Thyroid gland (tissue), 4 donors: ENCODE data around the gene NUDT1. TPM values are rescaled to one million over a fixed set of nuclear protein-coding genes. Genes with fewer than 3 reads are reported as not detected.

Experiments
- DNase-seq, 2 donors: peaks; one replicate each; pipeline ENCODE4 v3.0.0-alpha.2; 2019
- H3K27ac ChIP-seq, 3 donors: fragments of 200-600 bp; sonication (generic); 1 replicate in 2 of 3; 2 replicates in 1 of 3; pipeline ENCODE4 v1.5.1; 2016 to 2019; ENCODE audit warnings: mild to moderate bottlenecking in 1 of 3, moderate library complexity in 1 of 3
- H3K27me3 ChIP-seq: fragments of 200-600 bp; sonication (generic); one replicate; pipeline ENCODE4 v1.5.1; 2019
- H3K36me3 ChIP-seq, 2 donors: fragments of 200-600 bp; sonication (generic); one replicate each; pipeline ENCODE4 v1.5.1; 2016 to 2019
- H3K4me1 ChIP-seq, 2 donors: fragments of 200-600 bp; sonication (generic); one replicate each; pipeline ENCODE4 v1.5.1; 2017 to 2019
- H3K4me3 ChIP-seq, 3 donors: fragments of 200-600 bp; sonication (generic); replicated peaks in 1 of 3; 1 replicate in 2 of 3; 2 replicates in 1 of 3; pipeline ENCODE4 v1.5.1; 2016; ENCODE audit warnings: mild to moderate bottlenecking in 1 of 3
- H3K9me3 ChIP-seq: fragments of 200-600 bp; sonication (generic); one replicate; pipeline ENCODE4 v1.5.1; 2017
- CTCF ChIP-seq, 6 experiments: fragments of 200-600 bp in 3 of 6; fragments of 450-650 bp in 3 of 6; sonication (generic) in 3 of 6; IDR thresholded peaks; one replicate each; pipeline ENCODE4 v1.5.1; 2016 to 2019; ENCODE audit warnings: antibody characterized with exemption in 6 of 6, mild to moderate bottlenecking in 2 of 6, inconsistent platforms in 1 of 6, moderate library complexity in 1 of 6
- POLR2A ChIP-seq, 2 donors: fragments of 450-650 bp; IDR thresholded peaks; one replicate each; pipeline ENCODE4 v1.6.1; 2017; ENCODE audit warnings: antibody characterized with exemption in 2 of 2, mild to moderate bottlenecking in 2 of 2, moderate library complexity in 1 of 2
- WGBS, 2 donors: methylation state at CpG; one replicate each; pipeline ENCODE4 v1.1.5; 2017; 5-methylcytosine and 5-hydroxymethylcytosine counted together
- intact Hi-C: fragments of 100-400 bp; cut with DNase I; formaldehyde crosslinking; loops from one replicate; pipeline ENCODE4 v1.15.1; 2023
- total RNA-seq, 4 donors: library from RNA; depleted of rRNA; stranded (reverse); fragments of >200 nt; gene quantifications; one replicate each; pipeline ENCODE4 v1.2.3, GENCODE V29; 2016

Gene NUDT1
- total RNA-seq, 4 donors from 2014 or later, result 7.0 to 11.9 (median 9.8) TPM

DNA sequence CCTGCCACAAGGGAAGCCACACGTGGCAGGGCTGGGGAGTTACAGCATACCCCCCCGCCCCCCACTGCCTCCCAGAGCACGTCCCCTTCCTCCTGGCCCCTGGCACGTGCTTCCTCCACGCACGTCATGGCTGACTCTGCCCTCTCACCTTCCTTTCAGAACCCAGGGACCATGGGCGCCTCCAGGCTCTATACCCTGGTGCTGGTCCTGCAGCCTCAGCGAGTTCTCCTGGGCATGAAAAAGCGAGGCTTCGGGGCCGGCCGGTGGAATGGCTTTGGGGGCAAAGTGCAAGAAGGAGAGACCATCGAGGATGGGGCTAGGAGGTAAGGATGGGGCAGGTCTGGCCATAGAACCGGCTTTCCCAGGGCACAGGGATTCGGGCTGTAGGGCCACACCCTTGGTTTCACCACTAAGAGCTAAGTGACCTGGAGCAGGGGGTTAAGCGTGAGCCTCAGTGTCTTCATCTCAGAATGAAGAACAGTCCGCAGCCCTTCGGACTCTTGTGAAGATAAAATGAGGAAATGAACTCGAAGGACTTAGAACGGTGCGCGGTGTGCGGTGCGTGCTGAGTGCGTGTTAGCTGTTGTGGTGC, 2.5 kb downstream of the NUDT1 start:
- no peak for TF ChIP-seq CTCF (IDR thresholded peaks at IDR 0.05)
- TF ChIP-seq POLR2A (IDR thresholded peaks at IDR 0.05), result no peak
- Histone ChIP-seq H3K27ac (no peak overlapping the region), H3K36me3 (peaks cover 0 to under 1% of the 10 kb centered on the region in 2 donors), H3K4me3 (no peak overlapping the region), H3K9me3 (no peaks in the 10 kb centered on the region), H3K4me1 (peaks cover 9 to 17% of the 10 kb centered on the region in 2 donors), H3K27me3 (no peaks in the 10 kb centered on the region)
- intact Hi-C loops, result loop anchor here (10.0 kb wide), 1 partner anchor 110 kb away; the partner anchor contains the start of gene EIF3B
- no peak for DNase-seq
- WGBS, 2 donors, result 89 to 92% methylated on average over 24 to 25 of the region's 25 CpGs

DNA sequence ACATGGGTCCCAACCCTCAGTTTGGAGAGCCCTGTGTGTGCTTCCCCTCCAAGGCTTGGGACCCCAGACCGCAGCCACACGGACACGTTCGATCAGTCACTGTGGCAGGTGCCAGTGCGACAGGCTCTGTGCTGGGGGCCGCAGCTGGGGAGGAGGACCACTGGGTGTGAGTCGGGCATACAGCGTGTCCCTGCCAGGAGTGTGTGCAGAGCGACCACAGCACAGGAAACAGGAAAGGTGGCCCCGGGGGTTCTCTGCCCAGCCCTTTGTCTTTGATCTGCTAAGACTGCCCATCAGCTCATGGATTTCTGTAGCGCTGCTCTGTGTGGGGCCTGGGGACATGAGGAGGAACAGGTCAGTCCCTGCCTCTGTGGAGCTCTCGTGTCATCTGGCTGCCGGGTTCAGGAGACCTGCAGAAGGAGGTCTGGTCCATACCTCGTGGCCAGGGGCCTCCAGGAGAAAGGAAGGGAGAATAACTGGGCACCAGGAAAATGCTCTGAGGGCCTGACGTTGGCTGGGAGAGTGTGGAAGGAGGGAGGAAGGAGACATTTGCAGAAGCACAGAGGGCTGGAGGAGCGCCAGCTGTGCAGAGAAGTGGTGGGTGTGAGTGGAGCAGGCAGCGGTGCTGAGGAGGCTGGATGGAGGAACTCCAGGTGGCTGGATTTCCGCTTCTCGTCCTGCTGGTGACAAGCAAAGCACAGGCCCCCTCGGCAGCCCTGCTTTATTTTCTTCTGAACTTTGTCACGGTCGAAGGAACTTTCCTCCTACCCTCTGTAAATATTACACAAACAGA, 4.1 kb downstream of the NUDT1 start:
- Histone ChIP-seq H3K4me1 (peaks cover 5 to 11% of the 10 kb centered on the region in 2 donors), H3K27ac (no peak overlapping the region), H3K9me3 (no peaks in the 10 kb centered on the region), H3K27me3 (no peaks in the 10 kb centered on the region), H3K36me3 (no peaks in the 10 kb centered on the region), H3K4me3 (no peak overlapping the region)
- TF ChIP-seq CTCF (IDR thresholded peaks at IDR 0.05) (no peak), POLR2A (IDR thresholded peaks at IDR 0.05) (no peak)
- intact Hi-C loops, result loop anchor here (10.0 kb wide), 1 partner anchor 109 kb away; the partner anchor contains the start of gene EIF3B
- DNase-seq, result peak; percentile 15 to 25
- WGBS, 2 donors, result 59 to 66% methylated on average over 21 to 22 of the region's 22 CpGs

DNA sequence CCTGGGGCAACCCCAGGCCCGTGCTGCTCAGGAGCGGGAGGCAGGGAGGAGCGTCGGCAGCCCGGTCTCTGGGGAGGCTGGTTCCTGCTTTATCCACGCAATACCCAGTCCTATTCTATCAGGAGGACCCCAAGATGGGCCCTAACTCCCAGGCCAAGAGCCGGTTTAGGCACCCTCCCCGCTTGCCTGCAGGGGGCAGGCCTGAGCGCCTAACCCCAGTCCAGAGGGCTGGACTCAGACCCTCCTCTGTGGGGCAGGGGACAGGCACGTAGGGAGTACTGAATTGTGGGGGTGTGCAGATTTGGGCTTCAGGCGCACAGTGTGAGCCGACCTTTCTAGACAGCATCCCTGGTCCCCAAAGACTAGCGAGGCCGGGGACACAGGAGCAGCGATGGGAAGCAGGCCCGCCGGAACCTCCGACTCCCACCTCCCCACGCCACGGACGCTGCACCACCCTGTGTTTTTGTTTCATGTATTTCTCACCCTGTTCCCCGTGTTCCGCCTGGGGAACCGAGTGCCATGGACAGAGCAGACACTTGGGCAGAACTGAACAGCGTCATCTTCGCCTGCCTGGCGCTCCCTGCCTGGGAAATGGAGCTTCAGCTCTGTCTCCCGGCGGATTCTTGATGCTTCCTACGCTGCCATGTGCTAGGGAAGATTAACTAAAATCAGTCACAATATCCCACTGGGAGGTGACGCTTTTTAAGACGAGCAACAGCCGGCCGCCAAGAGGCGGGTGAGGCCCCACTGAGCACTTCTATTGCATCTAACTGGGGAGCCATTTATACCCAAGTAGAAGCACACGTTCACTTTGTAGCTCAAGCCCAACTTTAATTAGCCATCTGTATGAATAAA, 5.3 kb downstream of the NUDT1 start:
- TF ChIP-seq CTCF (IDR thresholded peaks at IDR 0.05) (peak in 4 of 6 experiments; percentile 19 to 58 (median 30)), POLR2A (IDR thresholded peaks at IDR 0.05) (no peak)
- Histone ChIP-seq H3K27me3 (no peaks in the 10 kb centered on the region), H3K4me1 (peaks cover 0 to 6% of the 10 kb centered on the region in 2 donors), H3K27ac (no peak overlapping the region), H3K4me3 (no peak overlapping the region), H3K36me3 (no peaks in the 10 kb centered on the region), H3K9me3 (no peaks in the 10 kb centered on the region)
- no peak for DNase-seq
- 75 to 83% methylated on average over 27 to 29 of the region's 36 CpGs for WGBS, 2 donors
- intact Hi-C loops, result loop anchor here (10.0 kb wide), 1 partner anchor 107 kb away; the partner anchor contains the start of gene EIF3B

DNA sequence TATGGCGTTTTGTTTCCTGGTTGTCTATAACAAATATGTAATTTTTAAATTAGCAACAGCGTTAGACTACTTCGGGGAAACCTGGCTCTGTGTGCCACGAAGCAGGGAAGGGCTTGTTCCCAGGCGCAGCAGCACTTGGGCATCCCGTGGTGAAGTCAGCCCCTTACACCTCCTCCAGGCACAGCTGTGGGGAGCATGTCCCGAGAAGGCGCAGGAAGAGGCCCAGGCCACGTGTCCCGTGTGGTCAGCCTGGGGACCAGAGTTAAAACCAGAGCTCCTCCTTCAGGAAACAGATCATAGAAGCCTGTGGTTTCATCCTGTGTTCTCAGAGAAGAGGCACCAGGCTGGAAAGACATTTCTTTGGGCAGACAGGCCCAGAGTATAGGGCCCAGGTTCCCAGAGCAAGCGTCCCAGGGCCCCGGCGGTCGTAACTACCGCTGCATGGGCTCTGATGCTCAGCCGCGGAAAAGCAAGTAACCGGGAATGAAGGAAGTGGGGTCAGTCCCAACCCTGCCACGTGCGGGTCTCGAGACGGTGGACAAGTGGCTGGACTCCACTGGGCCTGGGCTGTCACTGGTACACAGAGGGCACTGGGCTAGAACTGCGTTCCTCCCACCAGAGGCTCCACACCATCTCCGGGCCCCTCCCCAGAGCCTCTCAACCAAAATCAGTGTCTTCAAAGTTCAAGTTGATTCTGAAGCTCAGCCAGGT, 7.1 kb downstream of the NUDT1 start:
- intact Hi-C loops, result loop anchor here (10.0 kb wide), 1 partner anchor 106 kb away; the partner anchor contains the start of gene EIF3B
- no peaks in the 10 kb centered on the region for H3K27me3 ChIP-seq
- WGBS, 2 donors, result 60 to 66% methylated on average over 18 to 20 of the region's 24 CpGs

More for the DNA sequence above, 7.1 kb downstream of the NUDT1 start:
- Histone ChIP-seq H3K4me3 (no peak overlapping the region), H3K4me1 (no peaks in the 10 kb centered on the region), H3K36me3 (no peaks in the 10 kb centered on the region), H3K27ac (no peak overlapping the region), H3K9me3 (no peaks in the 10 kb centered on the region)
- peak in 1 of 2 donors; percentile 15 for DNase-seq
- no peak for TF ChIP-seq CTCF (IDR thresholded peaks at IDR 0.05)
- TF ChIP-seq POLR2A (IDR thresholded peaks at IDR 0.05), result no peak
